GM19328 (cell line): ENCODE data around the gene COMMD10.
A peak's percentile ranks its signal among the peaks of the same experiment; 100 is the strongest.

Experiments
- ATAC-seq: cut with Tn5 transposase; IDR thresholded peaks from one replicate; pipeline ENCODE4 v1.9.1; 2021; ENCODE audit warnings: mild to moderate bottlenecking, moderate library complexity; ENCODE audit not compliant: unreplicated experiment

Gene COMMD10

DNA sequence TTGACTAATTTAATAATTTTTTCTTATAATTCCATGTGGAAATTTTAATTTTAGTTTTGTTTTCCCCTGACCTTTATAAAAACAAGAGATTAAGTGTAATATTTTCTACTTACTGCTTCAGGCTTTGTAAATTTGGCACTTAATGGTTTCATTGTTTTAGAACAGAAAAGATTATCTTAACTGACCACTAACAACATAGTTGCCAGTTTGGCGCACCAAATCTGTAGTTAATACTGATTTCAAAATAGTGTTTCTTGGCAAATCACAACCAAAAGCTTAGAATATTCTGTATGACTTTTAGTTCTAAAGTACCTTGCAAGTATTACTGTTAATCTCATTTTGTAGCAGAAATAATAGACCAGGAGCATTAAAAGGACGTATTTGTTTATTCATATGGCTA is 124.3 kb downstream of the COMMD10 start:
- ATAC-seq = no peak

DNA sequence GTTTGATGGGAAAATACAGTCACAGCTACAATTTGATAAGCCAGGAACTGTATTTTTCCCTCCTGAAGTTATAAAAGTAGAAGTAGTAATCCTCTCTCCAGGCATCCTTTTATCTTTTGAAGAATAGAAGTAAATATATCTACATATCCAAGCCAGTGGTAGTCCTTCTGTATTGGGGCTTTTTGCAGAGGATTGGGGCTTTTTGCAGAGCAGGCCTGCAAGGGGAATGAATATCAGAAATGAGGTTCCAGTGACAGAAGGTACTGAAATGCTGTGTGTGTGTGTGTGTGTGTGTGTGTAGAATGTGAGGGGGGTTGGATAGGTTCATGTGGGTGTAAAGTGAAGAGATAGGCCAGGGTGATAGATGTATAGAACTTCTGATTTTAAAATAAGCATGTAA is 127.4 kb downstream of the COMMD10 start:
- ATAC-seq = no peak

DNA sequence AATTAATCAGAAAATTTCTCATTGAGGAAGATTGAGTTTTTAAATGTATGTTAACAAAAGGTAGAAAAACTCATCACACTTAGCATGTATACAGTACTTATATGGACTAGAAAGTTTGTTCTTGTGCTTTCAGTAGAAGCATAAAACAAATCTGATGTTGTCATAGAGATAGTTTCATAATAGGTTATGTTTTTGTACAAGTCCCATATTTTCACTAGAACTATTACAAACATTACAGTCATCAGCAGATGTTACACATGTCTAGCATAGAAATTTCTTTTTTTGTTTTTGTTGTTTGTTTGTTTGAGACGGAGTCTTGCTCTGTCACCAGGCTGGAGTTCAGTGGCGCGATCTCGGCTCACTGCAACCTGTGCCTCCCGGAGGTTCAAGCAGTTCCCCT is 131.4 kb downstream of the COMMD10 start:
- no peak for ATAC-seq

DNA sequence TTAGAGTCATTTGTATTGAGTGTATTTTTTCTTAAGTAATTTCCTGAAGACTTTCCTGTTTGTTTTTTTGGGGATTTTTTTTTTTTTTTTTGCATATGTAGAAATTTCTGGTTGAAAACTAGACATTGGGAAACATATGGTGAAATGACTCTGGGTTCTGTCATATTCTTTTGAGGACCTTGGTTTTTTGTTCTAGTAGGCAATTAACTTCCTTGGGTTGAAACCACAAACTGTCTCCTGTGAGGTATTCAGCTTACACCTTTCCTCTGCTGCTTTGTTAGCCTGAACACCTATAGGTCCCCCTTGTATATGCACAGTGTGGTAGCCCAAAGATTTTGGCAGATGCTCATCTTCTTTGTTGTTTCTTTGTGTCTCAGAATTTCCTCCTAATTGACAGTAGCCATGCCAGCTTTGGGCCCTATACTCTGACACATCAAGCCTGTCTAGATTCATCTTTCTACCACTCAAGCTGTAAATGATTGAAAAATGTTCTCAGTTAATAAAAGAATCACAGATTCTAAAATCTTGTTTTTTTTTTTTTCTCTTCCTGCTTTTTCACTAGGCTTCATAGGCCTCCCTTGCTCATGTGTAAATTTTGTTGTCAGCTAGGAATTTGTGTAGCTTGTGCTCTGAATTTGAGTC is 140.6 kb downstream of the COMMD10 start:
- no peak for ATAC-seq

DNA sequence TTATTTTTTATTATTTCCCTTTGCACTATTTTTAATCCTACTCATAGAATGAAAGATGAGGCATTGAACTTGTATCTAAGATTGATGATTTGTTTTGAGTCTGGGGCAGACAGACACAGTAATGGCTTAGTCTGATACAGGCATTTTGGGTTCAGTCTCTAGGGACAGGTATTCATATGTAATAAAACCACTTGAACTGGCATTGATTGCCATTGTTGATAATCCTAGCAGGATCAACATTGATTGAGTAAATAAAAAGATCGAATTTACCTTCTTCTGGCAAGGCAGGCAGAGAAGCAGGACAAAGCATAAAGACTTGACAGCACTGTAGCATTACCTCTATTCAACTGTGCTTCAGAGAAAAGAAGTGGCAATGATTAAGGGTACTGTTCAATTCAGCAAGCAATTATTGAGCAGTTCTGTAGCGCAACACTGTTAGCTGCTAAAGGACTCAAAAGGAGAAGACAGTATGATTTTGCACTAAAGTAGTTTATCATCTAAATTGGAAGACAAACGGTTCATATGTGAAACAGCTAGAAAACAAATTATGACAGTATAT is 144.4 kb downstream of the COMMD10 start:
- ATAC-seq = no peak

DNA sequence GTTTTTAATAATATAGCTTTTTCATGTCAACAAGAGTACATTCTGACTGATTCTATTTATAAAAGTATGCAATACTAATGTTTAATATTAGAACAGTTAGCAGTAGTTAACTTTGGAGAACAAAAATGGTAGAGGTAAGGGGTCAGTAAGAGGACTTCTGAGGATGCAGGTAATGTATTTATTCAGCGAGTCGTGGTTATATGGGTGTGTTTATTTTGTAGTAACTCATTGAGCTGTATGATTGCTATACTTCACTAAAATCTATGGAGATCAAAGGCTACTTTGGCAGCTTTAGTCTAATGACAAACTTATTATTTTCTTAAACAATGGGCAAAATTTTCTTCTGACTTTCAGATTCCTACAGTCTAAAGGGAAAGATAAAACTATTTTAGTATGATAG is 146.5 kb downstream of the COMMD10 start:
- ATAC-seq = no peak

DNA sequence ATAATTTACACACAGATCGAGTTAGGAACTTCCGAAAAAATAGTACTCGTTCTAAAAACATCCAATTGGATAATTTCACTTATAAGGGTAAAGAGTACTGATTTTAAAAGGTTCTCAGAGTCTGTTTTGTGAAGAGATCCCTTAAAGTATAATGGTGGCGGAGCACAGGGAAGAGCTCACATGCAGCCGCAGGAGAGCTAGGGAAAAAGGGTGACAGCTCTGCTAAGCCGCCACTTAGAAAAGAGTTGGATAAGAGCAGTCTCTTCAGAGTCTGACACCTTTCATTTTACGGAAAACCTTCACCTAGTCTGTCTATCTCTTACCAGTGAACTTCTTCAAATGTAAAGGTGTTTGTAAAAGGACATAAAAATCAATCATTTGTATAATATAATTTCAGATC is 149.9 kb downstream of the COMMD10 start:
- ATAC-seq = no peak

DNA sequence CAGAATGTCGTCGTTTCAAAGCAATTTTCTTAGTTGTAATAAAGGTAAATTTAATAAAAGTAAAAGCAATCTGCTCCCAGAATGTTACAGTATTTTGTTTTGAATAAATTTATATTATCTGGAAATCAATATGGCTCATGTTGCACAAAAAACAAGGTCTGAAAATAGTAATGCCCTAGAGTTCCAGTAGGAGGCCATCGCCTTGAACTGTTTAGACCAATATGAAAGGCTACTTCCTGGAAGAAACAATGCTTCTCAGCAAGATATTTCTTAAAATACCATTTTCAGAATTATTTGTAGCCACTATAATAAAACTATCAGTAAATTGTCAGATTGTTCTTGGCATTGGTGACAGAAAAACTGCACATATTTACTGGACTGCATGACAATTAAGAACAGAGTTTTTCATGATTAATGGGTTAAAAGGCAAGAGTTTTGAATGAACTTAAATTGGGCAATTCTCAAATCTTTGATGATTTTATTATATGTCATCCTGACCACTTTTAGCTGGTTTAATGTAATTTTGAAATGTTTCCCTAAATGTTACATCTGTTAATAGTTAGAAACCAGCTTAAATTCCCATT is 153.2 kb downstream of the COMMD10 start:
- no peak for ATAC-seq

DNA sequence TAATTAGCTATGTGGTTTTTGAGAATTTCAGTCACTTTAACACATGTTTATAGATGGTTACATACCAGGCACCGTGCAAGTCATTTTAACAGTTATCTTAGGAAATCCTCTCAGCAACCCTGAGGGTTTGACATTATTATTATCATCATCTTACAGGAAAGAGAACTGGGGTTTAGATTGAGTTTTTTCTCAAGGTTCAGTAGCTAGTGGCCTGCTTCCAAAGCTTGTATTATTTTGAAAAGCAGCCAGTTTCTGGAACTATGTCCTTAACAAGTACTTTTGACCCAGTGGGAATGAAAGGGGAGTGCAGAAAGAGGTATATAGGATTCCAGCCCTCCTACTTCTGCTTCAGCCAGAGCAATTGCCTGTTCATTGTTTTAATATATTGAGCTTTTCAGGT is 157.5 kb downstream of the COMMD10 start:
- ATAC-seq = no peak

DNA sequence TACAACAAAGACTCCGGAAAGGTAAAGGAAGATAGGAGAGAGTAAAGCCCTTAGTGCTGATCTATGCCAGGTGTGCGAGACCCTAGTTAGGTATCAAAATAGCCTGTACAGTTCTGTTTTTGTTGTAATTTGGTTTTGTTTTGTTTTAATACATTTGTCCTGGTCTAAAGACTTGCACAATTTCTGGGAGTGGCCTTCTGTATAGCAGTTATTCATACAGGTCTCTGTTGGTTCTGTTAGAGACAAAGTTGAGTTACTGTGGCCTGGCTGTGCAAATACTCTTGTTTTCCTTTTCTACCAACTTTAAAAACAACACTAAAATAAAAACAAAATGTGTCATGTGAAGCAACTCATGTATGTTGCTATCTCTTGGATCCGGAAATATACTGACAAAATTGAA is 163.6 kb downstream of the COMMD10 start:
- no peak for ATAC-seq

DNA sequence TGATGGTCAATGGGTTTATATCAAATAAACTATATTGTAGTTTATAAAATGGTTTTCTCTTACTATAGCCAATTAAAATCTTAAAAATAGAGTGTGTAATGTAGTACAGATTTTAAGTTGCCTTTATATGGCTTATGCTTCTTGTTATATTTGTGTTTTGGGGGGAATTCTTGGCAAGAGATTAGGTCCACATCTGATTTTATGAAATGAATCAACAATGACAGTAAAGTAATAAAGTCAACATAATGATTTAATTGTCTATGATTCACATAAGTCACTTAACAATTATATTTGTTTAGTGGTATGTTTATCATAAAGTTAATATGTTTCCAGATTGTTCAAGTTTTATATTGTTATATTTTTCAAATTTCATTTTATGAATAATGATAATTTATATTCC is 164.8 kb downstream of the COMMD10 start:
- no peak for ATAC-seq

DNA sequence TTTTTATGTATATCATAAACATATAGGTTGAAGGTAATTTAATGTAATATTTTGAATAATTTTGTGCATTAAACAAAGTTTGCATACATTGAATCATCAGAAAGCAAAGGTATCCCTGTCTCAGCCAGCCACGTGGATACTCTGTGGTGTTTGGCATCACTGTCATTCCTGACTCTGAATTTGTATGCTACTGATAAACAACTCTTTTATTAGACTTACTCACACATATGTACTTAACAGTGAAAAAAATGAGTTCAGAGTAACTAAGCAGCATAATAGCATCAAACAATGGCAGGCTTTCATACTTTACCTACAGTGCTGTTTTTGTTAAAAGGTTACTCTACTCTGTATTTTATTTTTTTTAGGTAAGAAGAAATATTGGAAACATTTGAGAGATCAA is 171.9 kb downstream of the COMMD10 start:
- no peak for ATAC-seq

DNA sequence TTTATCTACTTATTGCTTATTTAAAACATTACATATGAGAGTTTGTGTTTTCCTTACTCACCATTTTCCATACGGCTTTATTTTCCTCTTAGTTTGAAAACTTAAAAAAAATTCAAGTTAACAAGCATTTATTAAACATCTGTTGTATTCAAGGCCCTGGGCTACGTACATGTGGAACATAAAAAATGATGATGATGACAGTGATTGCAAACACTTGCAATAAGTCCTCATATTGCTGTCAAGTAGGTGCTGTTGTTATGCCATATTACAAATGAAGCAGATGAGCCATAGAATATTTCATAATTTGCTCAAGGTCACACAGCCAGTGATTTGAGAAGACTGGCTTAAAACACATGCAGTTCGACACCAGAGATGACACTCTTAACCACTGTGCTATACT is 180.6 kb downstream of the COMMD10 start:
- ATAC-seq = no peak

DNA sequence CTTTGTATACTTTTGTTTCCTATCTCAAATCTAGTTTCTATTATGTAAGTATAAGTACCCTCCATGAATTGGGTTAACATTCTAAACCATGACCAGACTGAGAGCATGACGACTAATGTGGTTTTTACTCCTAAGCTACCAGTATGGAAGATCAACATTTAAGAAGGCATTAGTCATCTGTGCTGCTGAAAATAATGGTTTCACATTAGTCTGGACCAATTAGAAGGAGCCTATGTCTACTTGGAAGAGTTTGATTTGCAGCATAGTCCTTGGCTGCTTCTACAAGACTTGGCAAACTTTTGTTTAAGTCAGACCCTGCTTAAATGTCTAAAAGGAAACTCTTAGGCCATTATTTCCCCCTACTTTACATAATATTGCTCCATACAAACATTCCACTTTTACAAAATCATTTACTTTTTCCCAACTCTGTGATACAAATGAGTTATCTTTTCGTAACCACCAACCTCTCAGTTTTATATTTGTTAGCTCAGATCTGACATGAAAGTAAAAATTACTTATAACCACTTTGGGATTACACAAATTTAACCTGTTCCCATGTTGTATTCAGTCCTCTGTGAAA is 186.7 kb downstream of the COMMD10 start:
- no peak for ATAC-seq

DNA sequence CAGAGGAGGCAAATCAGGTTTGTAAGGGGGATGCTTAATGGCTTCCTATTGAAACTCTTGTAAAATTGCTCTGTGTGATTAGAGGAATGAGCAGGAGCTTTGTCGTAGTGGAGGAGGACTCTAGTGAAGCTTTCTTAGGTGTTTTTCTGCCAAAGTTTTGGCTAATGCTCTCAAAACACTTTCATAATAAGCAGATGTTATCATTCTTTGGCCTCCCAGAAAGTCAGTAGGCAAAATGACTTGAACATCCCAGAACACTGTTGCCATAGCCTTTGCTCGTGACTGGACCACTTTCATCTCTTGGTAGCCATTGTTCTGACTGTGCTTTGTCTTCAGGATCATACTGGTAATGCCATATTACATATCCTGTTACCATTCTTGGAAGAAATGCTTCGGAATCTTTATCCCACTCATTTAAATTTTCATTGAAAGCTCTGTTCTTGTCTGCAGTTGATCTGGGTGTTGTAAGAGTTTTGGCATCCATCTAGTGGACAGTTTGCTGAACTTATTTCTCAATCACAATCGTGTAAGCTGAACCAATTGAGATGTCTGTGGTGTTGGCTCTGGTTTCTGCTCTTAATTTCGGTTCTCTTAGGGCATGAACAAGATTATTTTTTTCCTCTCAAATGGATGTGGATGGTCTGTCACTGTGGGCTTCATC is 187.6 kb downstream of the COMMD10 start:
- no peak for ATAC-seq

DNA sequence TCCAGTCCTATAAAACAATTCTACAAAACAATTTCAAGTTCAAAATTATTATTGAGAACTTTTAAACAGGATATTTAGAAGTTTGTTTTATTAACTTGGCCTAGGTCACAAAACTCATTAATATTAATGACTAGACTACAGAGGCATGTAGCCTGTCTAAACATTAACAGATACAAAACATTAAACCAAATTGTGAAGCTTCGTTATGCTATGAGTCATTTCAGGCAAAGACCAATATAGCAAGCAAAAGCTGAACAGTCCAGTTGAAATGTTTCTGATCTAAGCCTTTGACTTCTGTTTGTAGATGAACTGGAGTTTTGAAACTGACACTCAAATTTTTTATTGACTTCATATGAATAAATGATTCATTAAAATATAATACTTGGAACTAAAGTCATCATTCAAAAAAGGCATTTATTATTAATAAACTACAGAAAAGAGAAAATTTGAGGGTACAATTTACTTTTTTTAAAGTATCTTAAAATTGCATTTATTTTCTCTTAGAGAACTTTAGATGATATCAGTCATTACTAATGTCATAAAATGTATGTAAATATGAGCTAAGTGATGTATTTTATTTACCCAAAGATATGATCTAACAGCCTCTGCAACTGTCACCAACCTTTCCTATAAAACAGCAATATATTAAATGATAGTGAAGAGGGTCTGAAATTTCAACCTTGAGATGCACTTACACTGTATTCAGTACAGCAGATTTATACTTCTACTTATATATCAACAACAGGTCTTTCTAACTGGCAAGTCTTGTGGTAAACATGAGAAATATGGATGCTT is 188.8 kb downstream of the COMMD10 start:
- ATAC-seq = peak; percentile 83

DNA sequence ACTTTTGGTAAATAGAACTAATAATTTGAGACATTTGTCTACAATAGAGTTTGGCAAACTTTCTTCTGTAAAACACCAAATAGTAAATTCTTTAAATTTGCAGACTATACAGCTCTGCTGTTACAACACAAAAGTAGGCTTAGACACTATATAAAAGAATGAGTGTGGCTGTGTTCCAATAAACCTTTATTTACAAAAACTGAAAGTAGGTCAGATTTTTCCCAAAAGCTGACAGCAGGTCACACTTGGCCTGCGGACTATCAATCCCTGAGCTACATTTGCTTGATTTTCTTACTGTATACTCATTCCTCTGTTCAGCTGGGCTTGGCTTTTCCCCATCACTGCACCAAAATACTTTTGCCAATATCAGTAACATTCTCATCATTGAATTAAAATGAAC is 189.4 kb downstream of the COMMD10 start:
- ATAC-seq = no peak

DNA sequence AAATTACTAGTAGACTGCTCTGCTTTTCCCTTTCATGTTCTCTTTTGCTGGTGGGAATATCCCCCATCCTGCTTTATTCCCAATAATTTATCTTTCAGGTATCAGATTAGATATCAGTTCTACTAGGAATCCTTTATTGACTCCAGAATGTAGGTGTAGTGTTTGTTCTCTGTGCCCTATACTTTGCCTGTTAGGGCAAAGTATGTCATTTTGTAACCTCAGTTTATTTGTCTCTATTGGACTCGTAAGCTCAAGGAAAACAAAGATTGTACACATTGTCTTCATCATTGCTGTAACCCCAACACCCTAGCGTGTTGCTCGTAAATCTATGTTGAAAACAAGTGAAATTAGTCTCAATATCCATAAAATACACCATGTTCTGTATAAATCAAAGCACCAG is 190.5 kb downstream of the COMMD10 start:
- ATAC-seq = no peak

DNA sequence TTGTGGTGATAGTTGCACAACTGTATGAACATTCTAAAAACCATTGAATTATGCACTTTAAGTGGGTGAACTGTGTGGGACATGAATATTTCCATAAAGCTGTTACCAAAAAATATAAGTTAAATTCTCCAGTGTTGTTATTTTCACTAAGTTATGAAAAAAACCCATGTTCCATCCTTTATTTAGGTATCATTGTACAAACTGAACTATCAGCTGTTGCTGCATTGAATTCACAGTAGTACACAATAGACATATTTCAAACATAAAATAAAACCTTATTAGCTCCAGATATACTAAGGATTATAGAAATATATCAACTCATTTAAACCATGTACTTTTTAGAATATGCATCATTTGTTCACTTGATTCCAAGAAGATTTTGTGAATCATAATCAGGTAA is 192.1 kb downstream of the COMMD10 start:
- no peak for ATAC-seq

DNA sequence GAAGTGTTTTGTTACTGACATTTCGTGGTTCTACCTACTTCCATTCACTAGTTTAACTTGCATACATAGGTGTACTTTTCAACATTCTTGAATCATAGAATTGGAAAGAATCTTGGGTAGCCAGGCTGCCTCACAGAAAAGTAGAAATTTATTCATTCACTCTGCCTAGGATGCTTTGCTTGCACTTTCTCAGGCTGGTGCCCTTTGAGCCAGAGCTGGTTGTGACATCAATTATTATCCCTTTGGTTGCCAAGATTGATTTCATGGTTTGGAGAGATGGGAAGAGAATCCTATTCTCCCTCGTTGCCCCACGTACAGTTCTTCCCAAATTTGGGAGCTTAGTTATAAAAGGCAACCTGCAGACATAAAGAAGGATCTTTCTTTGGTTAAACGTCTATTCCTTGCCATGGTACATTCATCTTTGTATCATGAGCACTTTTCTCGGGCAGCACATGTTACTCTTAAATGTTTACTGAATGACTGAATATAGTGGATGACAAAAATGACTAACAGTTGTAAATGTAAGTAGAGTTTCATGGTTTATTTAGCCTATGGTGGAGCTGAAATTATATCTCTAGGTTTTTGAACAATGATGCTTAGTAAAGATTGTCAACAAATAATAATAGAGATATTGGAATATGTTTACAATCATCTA is 195.5 kb downstream of the COMMD10 start:
- no peak for ATAC-seq

DNA sequence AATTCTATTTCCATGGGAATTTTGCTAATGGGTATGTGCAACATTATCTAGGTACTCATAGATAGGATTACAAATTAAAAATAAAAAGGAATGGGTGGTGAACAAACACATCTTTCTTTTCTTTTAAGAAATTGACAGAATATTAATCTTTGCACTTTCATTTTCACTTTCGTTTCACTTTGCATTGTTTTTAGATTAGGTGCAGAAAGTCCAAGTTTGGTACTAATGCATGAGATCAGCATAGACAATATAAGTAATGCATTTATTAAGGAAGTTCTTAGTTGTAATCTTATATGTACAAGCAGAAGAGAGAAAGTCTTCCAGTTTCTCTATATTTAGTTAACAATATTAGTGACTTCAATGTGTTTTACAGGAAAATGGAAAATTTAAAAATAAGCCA is 196.5 kb downstream of the COMMD10 start:
- ATAC-seq = no peak
